Body of pancreas (tissue), 4 donors: Measurements from ENCODE around the gene VSTM4. TPM values are rescaled to one million over a fixed set of nuclear protein-coding genes. Genes with fewer than 3 reads are reported as not detected.

Experiments used
- ATAC-seq: fragments of 150-250 bp; one replicate; pipeline ENCODE4 v1.9.1; 2016
- DNase-seq, 4 donors: peaks; one replicate each; pipeline ENCODE4 v3.0.0-alpha.2; 2019
- H3K27ac ChIP-seq, 4 donors: fragments of 200-600 bp; sonication (generic); 1 replicate in 3 of 4; 2 replicates in 1 of 4; pipeline versions ENCODE4 v1.5.1 to v1.6.1; 2016 to 2019; ENCODE audit warnings: mild to moderate bottlenecking in 1 of 4, mixed read lengths in 1 of 4, moderate library complexity in 1 of 4
- H3K27me3 ChIP-seq, 2 donors: fragments of 200-600 bp; sonication (generic); one replicate each; pipeline ENCODE4 v1.6.0; 2016; ENCODE audit warnings: mild to moderate bottlenecking in 1 of 2
- H3K36me3 ChIP-seq, 2 donors: fragments of 200-600 bp; sonication (generic); replicated peaks in 1 of 2; 2 replicates each; pipeline ENCODE4 v1.5.1; 2016; ENCODE audit warnings: low read depth in 2 of 2; ENCODE audit not compliant: insufficient read depth in 1 of 2
- H3K4me1 ChIP-seq: fragments of 200-600 bp; sonication (generic); one replicate; pipeline ENCODE4 v1.6.0; 2016
- H3K4me3 ChIP-seq, 2 donors: fragments of 200-600 bp; sonication (generic); 1 replicate in 1 of 2; 2 replicates in 1 of 2; pipeline ENCODE4 v1.5.1; 2016 to 2019
- H3K9me3 ChIP-seq, 3 donors: fragments of 200-600 bp; sonication (generic); 1 replicate in 2 of 3; 2 replicates in 1 of 3; pipeline ENCODE4 v1.5.1; 2016
- POLR2A ChIP-seq, 3 donors: fragments of 450-650 bp; IDR thresholded peaks; one replicate each; pipeline ENCODE4 v1.6.1; 2016; ENCODE audit warnings: antibody characterized with exemption in 3 of 3, mild to moderate bottlenecking in 2 of 3
- WGBS, 2 donors: methylation state at CpG; one replicate each; pipeline ENCODE4 v1.1.5; 2017; 5-methylcytosine and 5-hydroxymethylcytosine counted together
- intact Hi-C: fragments of 100-400 bp; cut with DNase I; formaldehyde crosslinking; loops from one replicate; pipeline ENCODE4 v1.15.1; 2023
- microRNA-seq, 2 donors: library from miRNA; unstranded; fragments of <30 nt; microRNA quantifications; one replicate each; pipeline ENCODE4, GENCODE V29; 2016; ENCODE audit warnings: borderline number of aligned reads in 2 of 2, borderline replicate concordance in 2 of 2
- small RNA-seq: library from RNA; depleted of rRNA; stranded (forward); fragments of <200 nt; gene quantifications from one replicate; pipeline ENCODE3, GENCODE V24; 2016
- total RNA-seq, 2 donors: library from RNA; depleted of rRNA; stranded (reverse); fragments of >200 nt; gene quantifications; one replicate each; pipeline ENCODE4 v1.1.0, GENCODE V29; 2016
- TF ChIP-seq, protein P1 (sequence below), 7 experiments: fragments of 450-650 bp in 4 of 7; fragments of 200-600 bp in 3 of 7; sonication (generic) in 3 of 7; IDR thresholded peaks; one replicate each; pipeline ENCODE4 v1.5.1; 2016 to 2019; ENCODE audit warnings: antibody characterized with exemption in 7 of 7

The VSTM4 gene
- total RNA-seq, 2 donors from 2014 or later = 3.4 to 5.6 TPM

DNA sequence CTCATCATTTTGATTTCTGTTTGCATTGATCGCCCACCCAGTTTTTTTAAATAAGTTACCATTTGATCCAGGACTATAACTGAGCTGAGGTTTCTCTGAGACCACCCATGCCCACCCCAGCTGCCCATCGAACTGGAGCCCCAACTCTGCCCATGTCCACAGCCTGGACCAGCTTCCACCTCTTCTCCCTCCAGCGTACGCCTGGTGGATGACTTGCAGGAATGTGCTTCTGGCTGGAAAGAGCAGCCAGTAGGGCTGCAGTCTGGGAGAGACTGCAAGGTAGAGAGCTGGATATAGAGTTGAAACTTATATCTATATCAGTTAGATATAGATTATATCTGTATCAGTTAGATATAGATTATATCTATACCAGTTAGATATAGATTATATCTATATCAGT lies 149.9 kb downstream of the VSTM4 start:
- intact Hi-C loops = no loop called here
- ATAC-seq = no peak
- WGBS, 2 donors = 76 to 88% methylated on average over 4 of the region's 4 CpGs

More for the DNA sequence above, 149.9 kb downstream of the VSTM4 start:
- DNase-seq = no peak
- Histone ChIP-seq H3K9me3 (no peaks in the 10 kb centered on the region), H3K27me3 (no peaks in the 10 kb centered on the region), H3K4me3 (no peak overlapping the region), H3K4me1 (no peaks in the 10 kb centered on the region), H3K27ac (no peak overlapping the region), H3K36me3 (no peaks in the 10 kb centered on the region)
- TF ChIP-seq, protein P1, sequence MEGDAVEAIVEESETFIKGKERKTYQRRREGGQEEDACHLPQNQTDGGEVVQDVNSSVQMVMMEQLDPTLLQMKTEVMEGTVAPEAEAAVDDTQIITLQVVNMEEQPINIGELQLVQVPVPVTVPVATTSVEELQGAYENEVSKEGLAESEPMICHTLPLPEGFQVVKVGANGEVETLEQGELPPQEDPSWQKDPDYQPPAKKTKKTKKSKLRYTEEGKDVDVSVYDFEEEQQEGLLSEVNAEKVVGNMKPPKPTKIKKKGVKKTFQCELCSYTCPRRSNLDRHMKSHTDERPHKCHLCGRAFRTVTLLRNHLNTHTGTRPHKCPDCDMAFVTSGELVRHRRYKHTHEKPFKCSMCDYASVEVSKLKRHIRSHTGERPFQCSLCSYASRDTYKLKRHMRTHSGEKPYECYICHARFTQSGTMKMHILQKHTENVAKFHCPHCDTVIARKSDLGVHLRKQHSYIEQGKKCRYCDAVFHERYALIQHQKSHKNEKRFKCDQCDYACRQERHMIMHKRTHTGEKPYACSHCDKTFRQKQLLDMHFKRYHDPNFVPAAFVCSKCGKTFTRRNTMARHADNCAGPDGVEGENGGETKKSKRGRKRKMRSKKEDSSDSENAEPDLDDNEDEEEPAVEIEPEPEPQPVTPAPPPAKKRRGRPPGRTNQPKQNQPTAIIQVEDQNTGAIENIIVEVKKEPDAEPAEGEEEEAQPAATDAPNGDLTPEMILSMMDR (IDR thresholded peaks at IDR 0.05) = no peak
- TF ChIP-seq POLR2A (IDR thresholded peaks at IDR 0.05) = no peak

Small RNA genes within 50 kb of the gene (microRNA-seq; reads per million reads assigned to microRNA genes)
- 0 reads per million in 2 donors for gene MIR4294

Small RNA genes within 50 kb of the gene (small RNA-seq; reads per million reads assigned to genes)
- gene MIR4294 = not detected

Other genes starting within 250 kb of the VSTM4 start
- not detected for gene LRRC18, start 175.7 kb downstream of the VSTM4 start, total RNA-seq
- gene FAM170B, start 18.5 kb upstream of the VSTM4 start, total RNA-seq = not detected
- gene TMEM273, start 72.9 kb upstream of the VSTM4 start, total RNA-seq = 1 to 10 TPM; 4.3 to 9.3 TPM
- under 1 TPM; 0.26 to 0.99 TPM for gene C10orf71, start 183.6 kb upstream of the VSTM4 start, total RNA-seq